Cardiac muscle cell (in vitro differentiated cells and primary cell): ENCODE data around the gene TGFBR2. TPM values are rescaled to one million over a fixed set of nuclear protein-coding genes. Genes with fewer than 3 reads are reported as not detected.

Source experiments
- DNase-seq, 2 donors: peaks; one replicate each; pipeline versions ENCODE4 v3.0.0 to v3.0.0-alpha.2; 2010 to 2017; ENCODE audit warnings: low read depth in 1 of 2, low spot score in 1 of 2
- H3K27ac ChIP-seq: fragments of 200-600 bp; sonication (generic); 2 replicates; pipeline ENCODE4 v1.5.1; 2016
- H3K27me3 ChIP-seq: fragments of 200-600 bp; sonication (generic); 2 replicates; pipeline ENCODE4 v1.6.0; 2016; ENCODE audit warnings: control low read depth
- H3K36me3 ChIP-seq: fragments of 200-600 bp; sonication (generic); 2 replicates; pipeline ENCODE4 v1.5.1; 2016; ENCODE audit warnings: control low read depth
- H3K4me1 ChIP-seq: fragments of 200-600 bp; sonication (generic); 2 replicates; pipeline ENCODE4 v1.8.1; 2017; ENCODE audit warnings: low read depth, mild to moderate bottlenecking, mixed run types
- H3K4me3 ChIP-seq: fragments of 200-600 bp; sonication (generic); 2 replicates; pipeline ENCODE4 v1.5.1; 2016; ENCODE audit warnings: mild to moderate bottlenecking
- H3K9me3 ChIP-seq: fragments of 200-600 bp; sonication (generic); 2 replicates; pipeline ENCODE4 v1.5.1; 2017; ENCODE audit warnings: low read depth, mild to moderate bottlenecking, control low read depth
- polyA plus RNA-seq: library from polyadenylated mRNA; unstranded; fragments of >200 nt; fragmentation: Nextera tagmentation; extraction: Ambion mirVana; gene quantifications from 2 replicates; pipeline ENCODE4 v1.2.1, GENCODE V29; 2016
- total RNA-seq: library from RNA; depleted of rRNA; stranded (reverse); fragments of >200 nt; gene quantifications from 2 replicates; pipeline ENCODE4 v1.2.3, GENCODE V29; 2016
- TF ChIP-seq, protein P1 (sequence below): IDR thresholded peaks from 2 replicates; pipeline ENCODE4 v1.5.1; 2012; ENCODE audit warnings: low read depth, mild to moderate bottlenecking, low read length

The TGFBR2 gene
- total and polyA plus RNA-seq, 2 experiments from 2014 or later = 7.0 to 11.2 TPM

- H3K4me3 ChIP-seq = no peak overlapping the region
- H3K9me3 ChIP-seq = no peaks in the 10 kb centered on the region
- H3K4me1 ChIP-seq = peaks cover 11% of the 10 kb centered on the region
- no peak for DNase-seq
- H3K27ac ChIP-seq = no peak overlapping the region
- no peaks in the 10 kb centered on the region for H3K27me3 ChIP-seq
- H3K36me3 ChIP-seq = no peaks in the 10 kb centered on the region
- TF ChIP-seq, protein P1, sequence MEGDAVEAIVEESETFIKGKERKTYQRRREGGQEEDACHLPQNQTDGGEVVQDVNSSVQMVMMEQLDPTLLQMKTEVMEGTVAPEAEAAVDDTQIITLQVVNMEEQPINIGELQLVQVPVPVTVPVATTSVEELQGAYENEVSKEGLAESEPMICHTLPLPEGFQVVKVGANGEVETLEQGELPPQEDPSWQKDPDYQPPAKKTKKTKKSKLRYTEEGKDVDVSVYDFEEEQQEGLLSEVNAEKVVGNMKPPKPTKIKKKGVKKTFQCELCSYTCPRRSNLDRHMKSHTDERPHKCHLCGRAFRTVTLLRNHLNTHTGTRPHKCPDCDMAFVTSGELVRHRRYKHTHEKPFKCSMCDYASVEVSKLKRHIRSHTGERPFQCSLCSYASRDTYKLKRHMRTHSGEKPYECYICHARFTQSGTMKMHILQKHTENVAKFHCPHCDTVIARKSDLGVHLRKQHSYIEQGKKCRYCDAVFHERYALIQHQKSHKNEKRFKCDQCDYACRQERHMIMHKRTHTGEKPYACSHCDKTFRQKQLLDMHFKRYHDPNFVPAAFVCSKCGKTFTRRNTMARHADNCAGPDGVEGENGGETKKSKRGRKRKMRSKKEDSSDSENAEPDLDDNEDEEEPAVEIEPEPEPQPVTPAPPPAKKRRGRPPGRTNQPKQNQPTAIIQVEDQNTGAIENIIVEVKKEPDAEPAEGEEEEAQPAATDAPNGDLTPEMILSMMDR = no peak
Measured at GRCh38 chr3:30741889-30742288, 135.5 kb downstream of the TGFBR2 start.

DNA sequence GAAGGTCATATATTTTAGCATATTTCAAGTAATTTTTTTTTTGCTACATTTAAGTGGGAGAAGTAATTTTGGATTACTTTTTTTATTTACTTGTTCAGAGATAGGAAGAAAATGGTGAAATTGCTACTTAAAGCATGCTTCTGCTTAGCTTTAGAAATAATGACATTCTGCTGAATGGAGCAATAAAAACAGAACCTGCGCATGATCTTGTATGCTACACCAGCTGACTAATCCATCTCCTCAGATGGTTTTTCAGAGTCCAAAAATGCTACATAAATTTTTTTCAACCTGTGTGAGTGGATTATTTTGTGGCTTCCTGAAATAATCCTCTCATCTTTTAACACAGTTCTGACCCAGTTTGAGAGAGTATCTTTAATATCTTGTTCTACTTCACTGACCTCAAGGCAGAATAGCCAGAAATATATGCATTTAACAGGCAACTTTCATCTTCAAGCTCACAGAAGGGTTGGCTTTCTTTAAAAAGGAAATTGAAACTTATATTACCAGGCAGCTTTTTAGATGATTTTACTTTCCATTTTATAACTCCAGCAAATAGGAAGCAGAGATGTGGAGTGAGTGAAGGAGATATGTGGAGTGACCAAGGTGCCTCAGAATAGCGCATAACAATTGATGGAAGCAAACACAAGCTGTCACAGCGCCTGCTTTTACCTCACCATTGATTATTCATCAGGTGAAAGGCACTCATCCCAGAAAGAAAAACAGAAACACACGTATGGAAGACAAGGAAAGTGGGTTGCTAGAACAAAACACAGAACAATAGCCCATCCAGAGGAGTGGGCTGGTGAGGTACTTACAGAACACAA is 136.6 kb downstream of the TGFBR2 start:
- no peaks in the 10 kb centered on the region for H3K9me3 ChIP-seq
- peak overlapping the region; percentile 5 for H3K27ac ChIP-seq
- H3K27me3 ChIP-seq = no peaks in the 10 kb centered on the region
- DNase-seq = no peak
- TF ChIP-seq, protein P1 = no peak
- H3K4me3 ChIP-seq = no peak overlapping the region
- no peaks in the 10 kb centered on the region for H3K36me3 ChIP-seq
- peaks cover 11% of the 10 kb centered on the region for H3K4me1 ChIP-seq
